Subcutaneous adipose tissue (tissue), 4 donors: ENCODE data around the gene CDC25C. TPM values are rescaled to one million over a fixed set of nuclear protein-coding genes. Genes with fewer than 3 reads are reported as not detected.

Source experiments
- total RNA-seq, 4 donors: library from RNA; depleted of rRNA; stranded (reverse); fragments of >200 nt; gene quantifications; one replicate each; pipeline ENCODE4 v1.1.0, GENCODE V29; 2016
- TF ChIP-seq, protein P1 (sequence below): fragments of 450-650 bp; IDR thresholded peaks from one replicate; pipeline ENCODE4 v1.5.1; 2016; ENCODE audit warnings: low read depth, mild to moderate bottlenecking, control low read depth, antibody characterized with exemption, moderate library complexity

The CDC25C gene
- total RNA-seq, 4 donors from 2014 or later, result 0.85 to 0.88 TPM; not detected in 2

DNA sequence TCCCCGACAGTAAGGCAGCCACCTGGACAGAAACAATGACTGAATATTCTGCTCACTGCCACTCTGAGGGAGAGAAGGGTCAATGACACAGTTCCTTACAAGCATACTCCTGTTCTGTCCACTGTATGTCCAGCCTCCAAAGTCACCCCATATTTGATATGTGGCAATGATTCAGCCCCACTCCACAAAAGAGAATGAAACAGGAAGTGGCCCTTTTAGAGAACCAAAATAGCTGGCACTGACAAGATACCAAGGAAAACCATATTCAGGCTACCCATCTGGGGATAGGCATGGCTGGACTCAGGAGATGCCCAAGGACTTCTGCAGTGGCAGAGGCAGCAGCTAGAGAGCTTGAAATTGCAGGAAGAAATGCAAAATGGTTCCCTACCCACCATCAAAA, 44.4 kb downstream of the CDC25C start:
- TF ChIP-seq, protein P1, sequence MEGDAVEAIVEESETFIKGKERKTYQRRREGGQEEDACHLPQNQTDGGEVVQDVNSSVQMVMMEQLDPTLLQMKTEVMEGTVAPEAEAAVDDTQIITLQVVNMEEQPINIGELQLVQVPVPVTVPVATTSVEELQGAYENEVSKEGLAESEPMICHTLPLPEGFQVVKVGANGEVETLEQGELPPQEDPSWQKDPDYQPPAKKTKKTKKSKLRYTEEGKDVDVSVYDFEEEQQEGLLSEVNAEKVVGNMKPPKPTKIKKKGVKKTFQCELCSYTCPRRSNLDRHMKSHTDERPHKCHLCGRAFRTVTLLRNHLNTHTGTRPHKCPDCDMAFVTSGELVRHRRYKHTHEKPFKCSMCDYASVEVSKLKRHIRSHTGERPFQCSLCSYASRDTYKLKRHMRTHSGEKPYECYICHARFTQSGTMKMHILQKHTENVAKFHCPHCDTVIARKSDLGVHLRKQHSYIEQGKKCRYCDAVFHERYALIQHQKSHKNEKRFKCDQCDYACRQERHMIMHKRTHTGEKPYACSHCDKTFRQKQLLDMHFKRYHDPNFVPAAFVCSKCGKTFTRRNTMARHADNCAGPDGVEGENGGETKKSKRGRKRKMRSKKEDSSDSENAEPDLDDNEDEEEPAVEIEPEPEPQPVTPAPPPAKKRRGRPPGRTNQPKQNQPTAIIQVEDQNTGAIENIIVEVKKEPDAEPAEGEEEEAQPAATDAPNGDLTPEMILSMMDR, result no peak

DNA sequence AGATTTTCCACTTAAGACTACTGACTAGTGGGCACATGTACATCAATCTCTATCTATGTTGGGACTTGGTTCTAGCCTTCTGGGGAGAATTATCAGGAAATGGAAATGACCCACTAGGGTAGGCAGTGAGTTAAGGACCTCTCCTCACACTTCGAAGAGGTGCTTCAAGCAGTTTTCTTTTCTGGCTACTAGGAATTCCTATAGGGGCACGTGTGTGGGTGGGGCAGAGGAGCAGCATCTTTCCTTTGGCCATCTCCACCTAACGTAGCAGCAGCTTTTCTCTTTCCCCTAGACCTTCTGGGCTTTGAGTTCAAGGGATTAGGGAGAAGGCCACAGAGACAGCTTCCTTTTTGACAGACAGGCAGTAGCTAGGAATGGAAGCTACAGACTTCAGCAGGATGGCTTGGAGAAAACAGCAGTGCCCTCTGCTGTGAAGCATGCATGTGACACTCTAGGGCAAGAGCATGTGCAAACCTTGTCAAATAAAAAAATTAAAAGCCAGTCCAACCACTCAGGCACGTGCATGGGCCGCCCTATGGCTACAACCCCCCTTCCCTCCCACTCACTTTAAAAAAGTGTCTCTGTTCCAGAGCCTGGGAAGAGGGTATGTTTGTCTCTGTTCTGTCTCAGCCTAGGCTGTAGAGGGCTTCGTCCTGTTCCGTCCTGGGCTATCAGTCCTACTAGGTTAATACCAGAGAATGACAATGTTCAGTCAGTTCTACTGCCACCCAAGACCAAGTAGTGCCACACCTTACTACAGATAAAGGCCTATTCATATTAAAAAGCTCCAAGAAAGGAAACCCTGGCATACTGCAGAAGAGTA, 48.5 kb downstream of the CDC25C start:
- TF ChIP-seq, protein P1, result no peak

DNA sequence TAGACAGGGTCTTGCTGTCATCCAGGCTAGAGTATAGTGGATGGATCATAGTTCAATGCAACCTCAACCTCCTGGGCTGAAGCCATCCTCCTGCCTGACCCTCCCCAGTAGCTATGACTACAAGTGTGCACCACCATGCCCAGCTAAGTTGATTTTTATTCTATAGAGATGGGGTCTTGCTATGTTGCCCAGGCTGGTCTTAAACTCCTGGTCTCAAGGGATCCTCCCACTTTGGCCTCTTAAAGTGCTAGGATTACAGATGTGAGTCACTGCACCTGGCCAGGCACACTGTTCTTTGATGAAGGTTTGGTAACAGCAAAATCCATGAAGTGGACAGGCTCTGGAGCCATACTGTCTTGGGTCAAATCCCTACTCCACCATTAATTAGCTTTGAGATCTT, 50.7 kb downstream of the CDC25C start:
- TF ChIP-seq, protein P1, result no peak

DNA sequence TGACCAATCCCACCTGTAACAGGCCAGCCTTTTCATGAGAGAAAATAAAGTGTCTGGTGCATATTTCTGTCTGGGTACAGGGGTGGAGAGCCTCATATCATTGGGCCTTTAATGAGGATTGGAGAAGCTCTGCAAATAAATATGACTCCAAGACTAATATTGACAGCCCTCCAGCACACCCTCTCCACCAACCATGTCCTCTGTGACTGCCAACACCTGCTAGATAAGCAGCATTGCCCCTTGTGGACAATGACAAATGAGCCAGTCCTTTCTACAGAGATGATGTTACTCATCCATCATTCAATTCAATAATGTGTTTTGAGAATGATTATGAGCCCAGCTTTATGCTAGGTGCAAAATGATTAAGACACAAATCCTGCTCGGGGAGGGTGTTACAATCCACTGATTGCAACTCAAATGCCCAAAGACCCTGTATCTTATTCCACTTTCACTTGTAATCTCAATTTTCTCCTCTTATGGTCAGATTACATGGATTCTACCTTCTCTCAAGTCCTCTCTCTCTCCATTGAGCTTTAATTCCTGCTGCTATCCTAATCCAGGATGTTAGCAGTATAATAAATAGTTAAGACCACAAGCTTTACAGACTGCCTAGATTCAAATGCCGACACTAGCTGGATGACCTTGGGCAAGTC, 55.1 kb downstream of the CDC25C start:
- TF ChIP-seq, protein P1, result no peak

DNA sequence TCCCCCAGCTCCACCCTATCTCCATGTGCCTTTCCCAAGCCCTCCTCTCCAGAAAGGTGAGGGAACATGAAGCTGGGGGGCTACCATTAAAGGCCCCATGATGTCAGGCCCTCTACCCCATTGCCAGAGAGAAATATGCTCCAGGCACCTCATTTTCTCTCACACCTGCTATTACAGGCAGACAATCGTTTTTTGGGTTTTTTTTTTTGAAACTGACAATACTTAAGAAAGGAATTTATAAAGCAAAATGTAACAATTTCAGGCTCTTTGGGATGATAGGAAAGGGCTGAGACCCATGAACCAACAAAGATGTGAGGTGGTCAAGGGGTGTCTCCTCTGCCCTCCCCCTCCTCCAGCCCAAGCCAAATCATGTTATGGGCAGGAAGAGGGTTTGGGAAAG, 55.7 kb downstream of the CDC25C start:
- TF ChIP-seq, protein P1, result no peak

DNA sequence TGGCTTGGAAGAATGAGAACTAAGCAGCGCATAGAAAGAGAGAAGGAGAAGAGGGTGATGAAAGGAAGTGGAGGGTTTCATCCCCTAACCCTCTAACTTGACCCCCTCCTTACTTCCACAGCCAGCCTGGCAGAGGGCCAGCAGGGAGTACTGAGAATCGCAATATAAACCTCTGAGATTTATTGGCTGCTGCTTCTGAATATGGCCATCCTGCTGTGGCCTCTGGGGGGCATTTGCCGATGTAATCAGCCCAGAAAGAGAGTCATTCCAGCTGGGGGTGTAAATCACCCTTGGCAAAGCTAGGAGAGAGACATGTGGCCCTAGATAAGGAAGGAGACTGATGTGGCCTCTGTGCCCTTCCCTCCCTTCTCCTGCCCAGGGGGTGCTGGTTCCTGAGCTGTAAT, 56.2 kb downstream of the CDC25C start:
- TF ChIP-seq, protein P1, result no peak

DNA sequence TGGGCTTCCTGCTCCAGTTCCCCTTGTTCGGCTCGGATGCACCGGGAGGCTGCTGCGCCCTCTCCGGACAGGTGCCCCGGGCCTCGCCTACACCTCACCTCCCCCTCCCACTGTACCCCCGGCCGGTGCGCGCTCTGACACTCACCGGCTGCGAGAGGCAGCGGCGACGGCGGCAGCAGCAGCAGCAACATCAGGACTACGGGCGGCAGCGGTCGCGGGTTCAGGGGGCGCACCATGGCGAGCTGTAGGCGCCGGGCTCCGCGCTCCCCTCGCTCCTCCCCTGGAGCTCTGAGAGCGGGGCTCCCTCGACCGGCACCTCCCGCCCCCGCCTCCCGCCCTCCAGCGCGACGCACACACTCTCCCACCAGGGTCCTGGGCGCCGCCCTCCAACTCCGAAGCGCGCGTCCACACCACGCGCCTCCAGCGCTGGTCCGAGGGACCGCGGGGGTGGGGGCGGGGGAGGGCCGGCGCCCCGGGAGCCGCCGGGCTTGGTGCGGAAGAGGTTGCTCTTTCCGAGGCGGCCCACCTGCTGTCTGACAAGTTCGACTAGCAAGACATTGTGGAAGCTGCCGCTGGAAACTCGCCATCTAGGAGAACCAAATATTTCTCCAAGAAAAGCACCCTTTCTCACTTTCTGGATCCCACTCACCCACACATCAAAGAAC, 57.3 kb downstream of the CDC25C start, which contains the start of gene GFRA3:
GFRA3 (minus strand) TSS at position 433 of the 665 bp plus-strand sequence; CDS start at position 236, 197 bp downstream.
- TF ChIP-seq, protein P1, result no peak
